Peyer's patch (tissue), 4 donors: Measurements from ENCODE around the gene ZNF830.

Experiments
- POLR2A ChIP-seq, 2 donors: fragments of 450-650 bp; IDR thresholded peaks; one replicate each; pipeline ENCODE4 v1.5.1; 2017; ENCODE audit warnings: antibody characterized with exemption in 2 of 2, mild to moderate bottlenecking in 2 of 2, moderate library complexity in 2 of 2
- TF ChIP-seq, protein P1 (sequence below), 6 experiments: fragments of 450-650 bp in 4 of 6; fragments of 200-600 bp in 2 of 6; sonication (generic) in 1 of 6; IDR thresholded peaks; one replicate each; pipeline ENCODE4 v1.5.1; 2017 to 2019; ENCODE audit warnings: antibody characterized with exemption in 6 of 6, mild to moderate bottlenecking in 3 of 6, moderate library complexity in 1 of 6

DNA sequence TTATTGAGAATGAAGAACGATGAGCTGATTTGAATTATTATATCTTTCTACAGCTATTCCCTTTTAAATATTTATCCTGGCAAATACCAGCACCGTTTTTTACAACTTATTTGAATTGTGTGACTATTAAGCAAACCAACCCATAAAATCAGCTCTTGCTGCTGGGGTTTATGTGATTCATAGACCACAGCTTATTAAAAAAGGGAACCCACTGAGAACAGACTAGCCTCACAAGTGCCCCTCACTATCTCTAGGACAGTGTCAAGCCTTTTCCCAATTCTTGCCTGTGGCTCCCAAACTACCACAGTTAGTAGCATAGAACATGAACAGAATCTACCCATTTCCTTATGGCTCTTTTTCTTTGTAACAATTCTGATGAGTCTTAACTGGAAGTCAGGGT is 12.8 kb downstream of the ZNF830 start:
- TF ChIP-seq, protein P1, sequence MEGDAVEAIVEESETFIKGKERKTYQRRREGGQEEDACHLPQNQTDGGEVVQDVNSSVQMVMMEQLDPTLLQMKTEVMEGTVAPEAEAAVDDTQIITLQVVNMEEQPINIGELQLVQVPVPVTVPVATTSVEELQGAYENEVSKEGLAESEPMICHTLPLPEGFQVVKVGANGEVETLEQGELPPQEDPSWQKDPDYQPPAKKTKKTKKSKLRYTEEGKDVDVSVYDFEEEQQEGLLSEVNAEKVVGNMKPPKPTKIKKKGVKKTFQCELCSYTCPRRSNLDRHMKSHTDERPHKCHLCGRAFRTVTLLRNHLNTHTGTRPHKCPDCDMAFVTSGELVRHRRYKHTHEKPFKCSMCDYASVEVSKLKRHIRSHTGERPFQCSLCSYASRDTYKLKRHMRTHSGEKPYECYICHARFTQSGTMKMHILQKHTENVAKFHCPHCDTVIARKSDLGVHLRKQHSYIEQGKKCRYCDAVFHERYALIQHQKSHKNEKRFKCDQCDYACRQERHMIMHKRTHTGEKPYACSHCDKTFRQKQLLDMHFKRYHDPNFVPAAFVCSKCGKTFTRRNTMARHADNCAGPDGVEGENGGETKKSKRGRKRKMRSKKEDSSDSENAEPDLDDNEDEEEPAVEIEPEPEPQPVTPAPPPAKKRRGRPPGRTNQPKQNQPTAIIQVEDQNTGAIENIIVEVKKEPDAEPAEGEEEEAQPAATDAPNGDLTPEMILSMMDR (IDR thresholded peaks at IDR 0.05) = no peak
- no peak for TF ChIP-seq POLR2A (IDR thresholded peaks at IDR 0.05)
